Spleen (tissue), 7 donors: ENCODE results near the gene KIF5C.

Source experiments
- POLR2A ChIP-seq, 3 donors: fragments of 450-650 bp; IDR thresholded peaks; one replicate each; pipeline ENCODE4 v1.5.1; 2017; ENCODE audit warnings: antibody characterized with exemption in 3 of 3, mild to moderate bottlenecking in 1 of 3
- TF ChIP-seq, protein P1 (sequence below), 11 experiments: fragments of 200-600 bp in 7 of 11; fragments of 450-650 bp in 4 of 11; sonication (generic) in 4 of 11; IDR thresholded peaks in 8 of 11; conservative IDR thresholded peaks in 3 of 11; 1 replicate in 7 of 11; 2 replicates in 4 of 11; pipeline versions ENCODE4 v1.4.0 to v1.8.0; 2016 to 2021; ENCODE audit warnings: antibody characterized with exemption in 11 of 11, inconsistent platforms in 4 of 11, mild to moderate bottlenecking in 1 of 11
- donor health status: DM: no; HTN: no; CAD: no; lungs with moderate emphysema.
- donor health status: DM: no; HTN: no; CAD: no.
- donor health status: DM: no; HTN: no; CAD: no.

DNA sequence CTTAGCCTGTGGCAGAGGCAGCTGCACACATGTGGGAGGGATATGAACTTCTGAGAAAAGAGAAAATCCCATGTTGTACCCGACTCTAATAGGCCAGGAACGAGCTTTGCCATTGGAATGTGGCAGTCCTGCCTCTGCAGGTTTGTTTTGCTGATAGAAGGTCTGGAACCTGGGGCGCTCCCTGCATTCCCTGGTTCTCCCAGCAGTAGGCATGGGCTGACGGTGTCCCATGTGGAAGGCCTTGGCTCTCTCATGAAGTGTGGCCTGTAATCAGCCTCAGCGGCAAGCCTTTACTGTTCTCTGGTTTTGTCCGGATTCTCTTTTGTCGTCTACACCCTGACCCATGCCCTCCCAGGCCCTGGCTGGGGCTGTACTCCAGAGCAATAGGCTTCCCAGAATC is 72.3 kb downstream of the KIF5C start:
- TF ChIP-seq POLR2A (IDR thresholded peaks at IDR 0.05) = no peak
- TF ChIP-seq, protein P1, sequence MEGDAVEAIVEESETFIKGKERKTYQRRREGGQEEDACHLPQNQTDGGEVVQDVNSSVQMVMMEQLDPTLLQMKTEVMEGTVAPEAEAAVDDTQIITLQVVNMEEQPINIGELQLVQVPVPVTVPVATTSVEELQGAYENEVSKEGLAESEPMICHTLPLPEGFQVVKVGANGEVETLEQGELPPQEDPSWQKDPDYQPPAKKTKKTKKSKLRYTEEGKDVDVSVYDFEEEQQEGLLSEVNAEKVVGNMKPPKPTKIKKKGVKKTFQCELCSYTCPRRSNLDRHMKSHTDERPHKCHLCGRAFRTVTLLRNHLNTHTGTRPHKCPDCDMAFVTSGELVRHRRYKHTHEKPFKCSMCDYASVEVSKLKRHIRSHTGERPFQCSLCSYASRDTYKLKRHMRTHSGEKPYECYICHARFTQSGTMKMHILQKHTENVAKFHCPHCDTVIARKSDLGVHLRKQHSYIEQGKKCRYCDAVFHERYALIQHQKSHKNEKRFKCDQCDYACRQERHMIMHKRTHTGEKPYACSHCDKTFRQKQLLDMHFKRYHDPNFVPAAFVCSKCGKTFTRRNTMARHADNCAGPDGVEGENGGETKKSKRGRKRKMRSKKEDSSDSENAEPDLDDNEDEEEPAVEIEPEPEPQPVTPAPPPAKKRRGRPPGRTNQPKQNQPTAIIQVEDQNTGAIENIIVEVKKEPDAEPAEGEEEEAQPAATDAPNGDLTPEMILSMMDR (IDR thresholded peaks at IDR 0.05 in 8 of 11, conservative IDR thresholded peaks at IDR 0.05 in 3 of 11) = no peak
